Pancreas (tissue), 10 donors: ENCODE results near the gene DCDC1. TPM values are rescaled to one million over a fixed set of nuclear protein-coding genes. Genes with fewer than 3 reads are reported as not detected.

ENCODE experiments used
- ATAC-seq, 4 donors: fragments of 200-7000 bp; cut with Tn5 transposase; one replicate each; pipeline versions ENCODE4 v1.8.0 to v1.9.1; 2020; ENCODE audit warnings: mild to moderate bottlenecking in 4 of 4, moderate library complexity in 4 of 4
- DNase-seq, 6 donors: peaks; one replicate each; pipeline ENCODE4 v3.0.0-alpha.2; 2020
- FAIRE-seq: peaks from 2 replicates; lab custom pipeline; 2012; peaks lifted over from hg19 to GRCh38; lab: Jason Lieb, UNC
- H3K27ac ChIP-seq, 4 donors: fragments of 200-600 bp; sonication (generic); 1 replicate in 3 of 4; 2 replicates in 1 of 4; pipeline versions ENCODE4 v1.5.0 to v1.8.0; 2020
- H3K27me3 ChIP-seq, 4 donors: fragments of 200-600 bp; one replicate each; pipeline ENCODE4 v1.8.0; 2021
- H3K36me3 ChIP-seq, 3 donors: fragments of 200-600 bp; sonication (generic) in 1 of 3; one replicate each; pipeline versions ENCODE4 v1.5.0 to v1.8.0; 2020 to 2021
- H3K4me1 ChIP-seq, 3 donors: fragments of 200-600 bp; one replicate each; pipeline ENCODE4 v1.8.0; 2021
- H3K4me3 ChIP-seq, 4 donors: fragments of 200-600 bp; sonication (generic) in 2 of 4; one replicate each; pipeline versions ENCODE4 v1.5.0 to v1.8.0; 2020 to 2021
- H3K9me3 ChIP-seq, 4 donors: fragments of 200-600 bp; one replicate each; pipeline ENCODE4 v1.8.0; 2021
- CTCF ChIP-seq, 4 donors: fragments of 200-600 bp; sonication (generic) in 3 of 4; IDR thresholded peaks; one replicate each; pipeline versions ENCODE4 v1.5.0 to v1.8.0; 2021; ENCODE audit warnings: antibody characterized with exemption in 4 of 4
- WGBS, 2 donors: extraction: QIAGEN DNeasy Blood & Tissue Kit; methylation state at CpG; one replicate each; pipeline ENCODE4 v1.1.7; 2013; 5-methylcytosine and 5-hydroxymethylcytosine counted together
- intact Hi-C, 3 donors: fragments of 100-400 bp; cut with DNase I; formaldehyde crosslinking; loops; one replicate each; pipeline versions ENCODE4 v1.11.1 to v1.14.2; 2022
- polyA plus RNA-seq, 2 donors: library from polyadenylated mRNA; stranded (reverse); fragments of 200-250 nt; gene quantifications; one replicate each; pipeline ENCODE4 v1.2.3, GENCODE V29; 2013
- total RNA-seq, 6 donors: library from RNA; stranded (reverse); fragmentation: NEBNext Ultra II Directional in 4 of 6; extraction: Animal tissue kit (Norgen Biotek cat#: 25700) in 4 of 6; gene quantifications; one replicate each; pipeline versions ENCODE4 v1.2.1 to v1.2.4, GENCODE V29; 2021 to 2023
- donor health status: healthy with polysubstance abuse.
- donor health status: DM: no; HTN: no; CAD: no; lungs with moderate emphysema.
- donor health status: DM: no; HTN: no; CAD: no.
- donor health status: control.
- donor health status: control.
- donor health status: Bipolar disorder and iron deficiency.
- donor health status: DM: yes; HTN: yes; CAD: no.
- donor health status: DM: no; HTN: no; CAD: no.
- donor health status: DM: no; HTN: no; CAD: no.
- donor health status: DM: yes; HTN: yes; CAD: no.

The DCDC1 gene
- total and polyA plus RNA-seq, 8 donors = 0.40 to 1.2 (median 0.68) TPM

- ATAC-seq = no peak
- Histone ChIP-seq H3K36me3 (no peaks in the 10 kb centered on the region), H3K27ac (no peak overlapping the region), H3K4me3 (no peak overlapping the region), H3K27me3 (no peaks in the 10 kb centered on the region), H3K9me3 (no peaks in the 10 kb centered on the region), H3K4me1 (no peaks in the 10 kb centered on the region)
- no peak for FAIRE-seq
- TF ChIP-seq CTCF (IDR thresholded peaks at IDR 0.05) = no peak
- DNase-seq = no peak
- 95 to 97% methylated on average over 1 of the region's 1 CpG for WGBS, 2 donors
- intact Hi-C loops = no loop called here
Measured at GRCh38 chr11:31417357-31417756, 47.8 kb upstream of the DCDC1 start.

- TF ChIP-seq CTCF (IDR thresholded peaks at IDR 0.05) = no peak
- intact Hi-C loops = no loop called here
Measured at GRCh38 chr11:31415435-31415834, 45.9 kb upstream of the DCDC1 start.

GRCh38 chr11:31414338-31414737, 44.8 kb upstream of the DCDC1 start:
- ATAC-seq (peak in 1 of 4 donors; percentile 37), FAIRE-seq (no peak), DNase-seq (no peak)
- WGBS, 2 donors = 75 to 86% methylated on average over 3 of the region's 3 CpGs
- no peaks in the 10 kb centered on the region for H3K9me3 ChIP-seq
- no peaks in the 10 kb centered on the region for H3K27me3 ChIP-seq
- H3K4me1 ChIP-seq = no peaks in the 10 kb centered on the region
- no peak overlapping the region for H3K4me3 ChIP-seq
- H3K36me3 ChIP-seq = no peaks in the 10 kb centered on the region
- intact Hi-C loops = no loop called here
- TF ChIP-seq CTCF (IDR thresholded peaks at IDR 0.05) = no peak
- H3K27ac ChIP-seq = no peak overlapping the region

More at GRCh38 chr11:31415435-31415834, 45.9 kb upstream of the DCDC1 start:
- Histone ChIP-seq H3K36me3 (no peaks in the 10 kb centered on the region), H3K4me3 (no peak overlapping the region), H3K4me1 (no peaks in the 10 kb centered on the region), H3K9me3 (no peaks in the 10 kb centered on the region), H3K27ac (no peak overlapping the region), H3K27me3 (no peaks in the 10 kb centered on the region)
- WGBS, 2 donors = 88% methylated on average over 4 of the region's 4 CpGs
- no peak for DNase-seq
- ATAC-seq = no peak
- FAIRE-seq = no peak

GRCh38 chr11:31412946-31413345, 43.4 kb upstream of the DCDC1 start:
- no peak for TF ChIP-seq CTCF (IDR thresholded peaks at IDR 0.05)
- ATAC-seq = no peak
- no peak for FAIRE-seq
- Histone ChIP-seq H3K4me1 (no peaks in the 10 kb centered on the region), H3K36me3 (no peaks in the 10 kb centered on the region), H3K27ac (no peak overlapping the region), H3K9me3 (no peaks in the 10 kb centered on the region), H3K27me3 (no peaks in the 10 kb centered on the region), H3K4me3 (no peak overlapping the region)
- DNase-seq = no peak
- 93 to 97% methylated on average over 2 of the region's 2 CpGs for WGBS, 2 donors
- intact Hi-C loops = no loop called here

- no peaks in the 10 kb centered on the region for H3K9me3 ChIP-seq
- no peaks in the 10 kb centered on the region for H3K36me3 ChIP-seq
- no peak overlapping the region for H3K4me3 ChIP-seq
- intact Hi-C loops = no loop called here
- FAIRE-seq (no peak), DNase-seq (no peak), ATAC-seq (no peak)
- WGBS, 2 donors = 93 to 96% methylated on average over 2 of the region's 2 CpGs
- TF ChIP-seq CTCF (IDR thresholded peaks at IDR 0.05) = no peak
- no peak overlapping the region for H3K27ac ChIP-seq
- no peaks in the 10 kb centered on the region for H3K4me1 ChIP-seq
- H3K27me3 ChIP-seq = no peaks in the 10 kb centered on the region
Measured at GRCh38 chr11:31408201-31408600, 38.7 kb upstream of the DCDC1 start.
